ENCODE measurements around the gene RPP30. TPM values are rescaled to one million over a fixed set of nuclear protein-coding genes. Genes with fewer than 3 reads are reported as not detected.
"Not testable (repeated sequence)": the region's sequence is repeated elsewhere in the genome, so short reads cannot be mapped to it uniquely, and the experiment has no call there.

Gene RPP30
- total RNA-seq, 2 donors from 2014 or later = 98.0 to 137 TPM

- ATAC-seq (replicated peaks in 1 of 2) = no peak
- no peak for DNase-seq
- no peak overlapping the region for H3K4me3 Mint-ChIP-seq
- H3K27ac Mint-ChIP-seq = no peak overlapping the region
- peaks cover 10 to 45% of the 10 kb centered on the region in 2 donors for H3K36me3 Mint-ChIP-seq (ENCODE audit: insufficient read depth in 2 of 2)
- H3K9me3 Mint-ChIP-seq = no peaks in the 10 kb centered on the region
- no peaks in the 10 kb centered on the region for H3K27me3 Mint-ChIP-seq (ENCODE audit: low read depth)
- peaks cover 7% of the 10 kb centered on the region for H3K4me1 Mint-ChIP-seq (ENCODE audit: low read depth)
Measured at GRCh38 chr10:90884431-90884830, 12.7 kb downstream of the RPP30 start.

- DNase-seq (no peak), ATAC-seq (replicated peaks in 1 of 2) (no peak)
- H3K4me1 Mint-ChIP-seq (ENCODE audit: low read depth) = no peaks in the 10 kb centered on the region
- no peak overlapping the region for H3K4me3 Mint-ChIP-seq
- H3K9me3 Mint-ChIP-seq = no peaks in the 10 kb centered on the region
- H3K27ac Mint-ChIP-seq = no peak overlapping the region
- no peaks in the 10 kb centered on the region for H3K27me3 Mint-ChIP-seq (ENCODE audit: low read depth)
- H3K36me3 Mint-ChIP-seq (ENCODE audit: insufficient read depth in 2 of 2) = peaks cover 10 to 43% of the 10 kb centered on the region in 2 donors
Measured at GRCh38 chr10:90885176-90885575, 13.4 kb downstream of the RPP30 start.

DNA sequence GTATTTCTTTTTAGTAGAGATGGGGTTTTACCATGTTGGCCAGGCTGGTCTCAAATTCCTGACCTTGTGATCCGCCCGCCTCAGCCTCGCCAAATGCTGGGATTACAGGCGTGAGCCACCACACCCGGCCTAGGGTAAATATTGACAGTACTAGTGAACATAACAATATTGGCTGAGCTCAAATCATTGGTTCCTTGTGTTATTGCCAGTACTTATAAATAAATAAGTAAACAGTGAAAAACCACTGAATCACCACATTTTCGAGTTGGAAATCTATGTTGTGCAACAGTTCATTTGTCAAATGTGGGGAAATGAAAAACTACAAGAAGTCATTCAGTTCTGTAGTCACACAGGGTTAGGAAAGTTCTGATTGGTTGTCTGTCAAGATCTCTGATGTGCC is 15.8 kb downstream of the RPP30 start:
- DNase-seq (no peak), ATAC-seq (replicated peaks in 1 of 2) (no peak)
- Mint-ChIP-seq H3K9me3 (no peaks in the 10 kb centered on the region), H3K27ac (no peak overlapping the region), H3K27me3 (ENCODE audit: low read depth) (no peaks in the 10 kb centered on the region), H3K4me3 (no peak overlapping the region), H3K36me3 (ENCODE audit: insufficient read depth in 2 of 2) (peaks cover 15 to 51% of the 10 kb centered on the region in 2 donors), H3K4me1 (ENCODE audit: low read depth) (no peaks in the 10 kb centered on the region)

- H3K27ac Mint-ChIP-seq = no peak overlapping the region
- DNase-seq = no peak
Measured at GRCh38 chr10:90888387-90888786, 16.6 kb downstream of the RPP30 start.

GRCh38 chr10:90889636-90890035 is 17.9 kb downstream of the RPP30 start:
- ATAC-seq (replicated peaks in 1 of 2) (no peak), DNase-seq (no peak)
- no peaks in the 10 kb centered on the region for H3K4me1 Mint-ChIP-seq (ENCODE audit: low read depth)
- H3K9me3 Mint-ChIP-seq = no peaks in the 10 kb centered on the region
- H3K36me3 Mint-ChIP-seq (ENCODE audit: insufficient read depth in 2 of 2) = peaks cover 21 to 56% of the 10 kb centered on the region in 2 donors
- H3K4me3 Mint-ChIP-seq = no peak overlapping the region
- H3K27ac Mint-ChIP-seq = no peak overlapping the region
- H3K27me3 Mint-ChIP-seq (ENCODE audit: low read depth) = no peaks in the 10 kb centered on the region

More at GRCh38 chr10:90888387-90888786, 16.6 kb downstream of the RPP30 start:
- no peaks in the 10 kb centered on the region for H3K9me3 Mint-ChIP-seq
- H3K27me3 Mint-ChIP-seq (ENCODE audit: low read depth) = no peaks in the 10 kb centered on the region
- no peaks in the 10 kb centered on the region for H3K4me1 Mint-ChIP-seq (ENCODE audit: low read depth)
- H3K36me3 Mint-ChIP-seq (ENCODE audit: insufficient read depth in 2 of 2) = peaks cover 15 to 55% of the 10 kb centered on the region in 2 donors
- no peak overlapping the region for H3K4me3 Mint-ChIP-seq
- no peak for ATAC-seq (replicated peaks in 1 of 2)

GRCh38 chr10:90890347-90890746 is 18.6 kb downstream of the RPP30 start:
- peak overlapping the region; percentile 71 for H3K27ac Mint-ChIP-seq
- ATAC-seq (replicated peaks in 1 of 2) = no peak
- peaks cover 22 to 53% of the 10 kb centered on the region in 2 donors for H3K36me3 Mint-ChIP-seq (ENCODE audit: insufficient read depth in 2 of 2)
- no peaks in the 10 kb centered on the region for H3K9me3 Mint-ChIP-seq
- DNase-seq = no peak
- H3K4me3 Mint-ChIP-seq = no peak overlapping the region
- no peaks in the 10 kb centered on the region for H3K4me1 Mint-ChIP-seq (ENCODE audit: low read depth)
- H3K27me3 Mint-ChIP-seq (ENCODE audit: low read depth) = no peaks in the 10 kb centered on the region

DNA sequence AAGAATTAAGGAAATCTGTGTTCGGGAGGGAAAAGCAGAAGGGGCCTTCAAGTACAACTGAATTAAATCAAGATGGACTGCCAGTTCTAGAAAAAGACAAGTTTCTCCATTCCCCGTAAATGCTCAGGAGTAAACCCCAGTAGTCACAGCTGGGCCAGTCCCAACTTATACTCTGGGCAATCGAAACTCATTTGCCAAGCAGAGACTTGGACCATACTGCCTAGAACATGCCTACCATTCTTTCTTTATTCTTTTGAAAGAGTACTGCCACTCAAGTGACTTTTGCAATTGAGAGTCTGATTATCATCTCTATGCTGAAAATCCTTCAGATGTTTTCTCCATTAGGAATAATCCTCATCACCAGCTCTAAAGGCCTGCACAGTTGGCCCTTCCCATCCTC is 21.4 kb downstream of the RPP30 start:
- Mint-ChIP-seq H3K27me3 (ENCODE audit: low read depth) (no peaks in the 10 kb centered on the region), H3K9me3 (no peaks in the 10 kb centered on the region), H3K27ac (no peak overlapping the region), H3K4me3 (no peak overlapping the region), H3K4me1 (ENCODE audit: low read depth) (peaks cover 8% of the 10 kb centered on the region), H3K36me3 (ENCODE audit: insufficient read depth in 2 of 2) (peaks cover 17 to 47% of the 10 kb centered on the region in 2 donors)
- ATAC-seq (replicated peaks in 1 of 2) (no peak), DNase-seq (no peak)

GRCh38 chr10:90896916-90897315 is 25.1 kb downstream of the RPP30 start:
- Mint-ChIP-seq H3K27ac (peak overlapping the region; percentile 55), H3K36me3 (ENCODE audit: insufficient read depth in 2 of 2) (peaks cover 10 to 32% of the 10 kb centered on the region in 2 donors)
- not testable (repeated sequence) for H3K4me3 Mint-ChIP-seq

GRCh38 chr10:90905925-90906324 is 34.2 kb downstream of the RPP30 start:
- H3K36me3 Mint-ChIP-seq (ENCODE audit: insufficient read depth in 2 of 2) = peaks cover 5 to 8% of the 10 kb centered on the region in 2 donors
- ATAC-seq (replicated peaks in 1 of 2) (peak; percentile 70 to 77), DNase-seq (no peak)
- H3K27me3 Mint-ChIP-seq (ENCODE audit: low read depth) = no peaks in the 10 kb centered on the region
- peaks cover 2% of the 10 kb centered on the region in 2 donors for H3K9me3 Mint-ChIP-seq
- H3K4me1 Mint-ChIP-seq (ENCODE audit: low read depth) = peaks cover 18% of the 10 kb centered on the region
- peak overlapping the region; percentile 31 to 68 for H3K4me3 Mint-ChIP-seq
- H3K27ac Mint-ChIP-seq = peak overlapping the region; percentile 90

More at GRCh38 chr10:90896916-90897315, 25.1 kb downstream of the RPP30 start:
- not testable (repeated sequence) for H3K9me3 Mint-ChIP-seq; DNase-seq; H3K4me1 Mint-ChIP-seq (ENCODE audit: low read depth); H3K27me3 Mint-ChIP-seq (ENCODE audit: low read depth); ATAC-seq (replicated peaks in 1 of 2)

GRCh38 chr10:90906596-90906995 is 34.8 kb downstream of the RPP30 start:
- H3K4me3 Mint-ChIP-seq = peak overlapping the region; percentile 31 to 68
- peak overlapping the region; percentile 90 for H3K27ac Mint-ChIP-seq
- no peaks in the 10 kb centered on the region for H3K27me3 Mint-ChIP-seq (ENCODE audit: low read depth)
- H3K36me3 Mint-ChIP-seq (ENCODE audit: insufficient read depth in 2 of 2) = peaks cover 5 to 6% of the 10 kb centered on the region in 2 donors
- DNase-seq (peak; percentile 5 to 12), ATAC-seq (replicated peaks in 1 of 2) (peak; percentile 68 to 81)
- peaks cover 2% of the 10 kb centered on the region in 2 donors for H3K9me3 Mint-ChIP-seq
- H3K4me1 Mint-ChIP-seq (ENCODE audit: low read depth) = peaks cover 18% of the 10 kb centered on the region

GRCh38 chr10:90911133-90912051 is 39.6 kb downstream of the RPP30 start:
- Mint-ChIP-seq H3K4me1 (ENCODE audit: low read depth) (peaks cover 5% of the 10 kb centered on the region), H3K9me3 (no peaks in the 10 kb centered on the region), H3K27ac (no peak overlapping the region), H3K36me3 (ENCODE audit: insufficient read depth in 2 of 2) (no peaks in the 10 kb centered on the region), H3K27me3 (ENCODE audit: low read depth) (peaks cover 5% of the 10 kb centered on the region), H3K4me3 (no peak overlapping the region)
- ATAC-seq (replicated peaks in 1 of 2) (peak; percentile 67 to 72), DNase-seq (peak; percentile 43 to 62)

- Mint-ChIP-seq H3K27ac (no peak overlapping the region), H3K9me3 (no peaks in the 10 kb centered on the region), H3K4me1 (ENCODE audit: low read depth) (no peaks in the 10 kb centered on the region), H3K27me3 (ENCODE audit: low read depth) (peaks cover 5% of the 10 kb centered on the region), H3K4me3 (no peak overlapping the region), H3K36me3 (ENCODE audit: insufficient read depth in 2 of 2) (no peaks in the 10 kb centered on the region)
- ATAC-seq (replicated peaks in 1 of 2) = no peak
- DNase-seq = no peak
Measured at GRCh38 chr10:90912174-90912573, 40.4 kb downstream of the RPP30 start.

DNA sequence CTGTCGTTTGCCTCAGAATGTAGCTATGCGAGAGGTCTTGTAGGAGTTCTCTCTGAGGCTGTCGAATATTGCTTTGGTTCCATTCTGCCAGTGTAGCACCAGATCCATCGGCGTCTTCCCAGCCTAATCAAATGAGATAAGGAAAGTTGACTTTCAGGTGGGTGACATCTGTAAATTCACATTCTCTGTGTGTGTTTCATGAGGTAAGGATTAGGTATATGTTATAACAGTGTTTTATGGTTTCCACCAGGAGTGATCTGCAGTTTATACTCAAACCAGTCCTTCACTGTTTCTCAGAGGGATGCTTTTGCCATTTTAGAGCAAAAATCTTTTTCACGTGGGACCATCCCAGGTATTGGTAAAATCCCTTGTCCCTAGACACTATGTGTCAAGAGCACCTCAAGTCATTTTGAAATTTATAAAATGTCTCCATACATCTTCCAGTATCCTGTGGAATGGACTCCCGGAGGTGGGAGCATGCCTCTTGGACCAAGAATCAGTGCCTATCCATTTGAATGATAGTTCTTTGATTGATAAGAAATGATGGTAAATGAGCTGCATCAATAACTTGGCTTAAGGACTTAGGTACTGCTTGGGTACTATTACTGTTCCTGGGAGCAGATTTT is 41.2 kb downstream of the RPP30 start:
- Mint-ChIP-seq H3K27ac (no peak overlapping the region), H3K4me1 (ENCODE audit: low read depth) (no peaks in the 10 kb centered on the region), H3K9me3 (no peaks in the 10 kb centered on the region), H3K36me3 (ENCODE audit: insufficient read depth in 2 of 2) (no peaks in the 10 kb centered on the region), H3K27me3 (ENCODE audit: low read depth) (peaks cover 5% of the 10 kb centered on the region), H3K4me3 (no peak overlapping the region)
- ATAC-seq (replicated peaks in 1 of 2) = no peak
- DNase-seq = no peak
